GM18861 (cell line): ENCODE data around the gene DNER.
"Not testable (repeated sequence)": the region's sequence is repeated elsewhere in the genome, so short reads cannot be mapped to it uniquely, and the experiment has no call there.

Experiments used
- ATAC-seq: cut with Tn5 transposase; IDR thresholded peaks from one replicate; pipeline ENCODE4 v1.9.1; 2021; ENCODE audit not compliant: unreplicated experiment

DNER gene

GRCh38 chr2:229627728-229628127 is 86.6 kb downstream of the DNER start:
- ATAC-seq, result no peak

GRCh38 chr2:229622495-229623355 is 91.6 kb downstream of the DNER start:
- no peak for ATAC-seq

DNA sequence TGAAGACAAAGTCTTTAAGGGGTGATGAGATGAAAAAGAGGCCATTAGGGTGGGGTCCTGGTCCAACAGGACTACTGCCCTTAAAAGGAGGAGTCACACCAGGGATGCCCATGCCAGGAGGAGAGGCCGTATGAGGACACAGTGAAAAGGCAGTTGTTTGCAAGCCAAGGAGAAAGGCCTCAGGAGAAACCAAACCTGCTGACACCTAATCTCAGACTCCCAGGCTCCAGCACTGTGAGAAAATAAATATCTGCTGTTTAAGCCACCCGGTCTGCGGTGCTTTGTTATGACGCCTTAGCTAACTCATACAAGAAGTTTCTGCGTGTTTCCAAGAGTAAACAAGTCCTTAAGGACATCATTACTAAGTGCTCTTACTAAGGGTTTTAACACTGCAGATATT is 93.6 kb downstream of the DNER start:
- ATAC-seq, result no peak

DNA sequence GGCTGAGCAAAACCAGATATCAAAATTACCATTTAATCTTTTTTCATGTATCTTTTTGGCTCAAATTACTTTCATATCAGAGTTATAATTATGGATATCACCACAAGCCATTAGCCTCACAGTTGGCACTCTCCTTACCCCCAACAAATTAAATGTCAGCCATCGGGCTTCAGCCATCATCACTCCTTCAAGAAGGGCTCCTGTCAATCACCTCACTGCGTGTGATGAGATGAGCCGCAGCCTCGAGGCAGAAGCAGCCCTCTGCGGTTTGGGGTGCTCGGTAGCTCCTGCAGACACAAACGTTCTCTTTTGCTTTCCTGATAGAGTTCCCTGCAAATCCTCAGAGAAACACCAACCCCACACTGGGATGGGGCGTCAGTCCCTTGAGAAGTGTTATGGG is 94.1 kb downstream of the DNER start:
- no peak for ATAC-seq

GRCh38 chr2:229616433-229616832 is 97.9 kb downstream of the DNER start:
- ATAC-seq, result no peak

GRCh38 chr2:229614021-229614420 is 100.3 kb downstream of the DNER start:
- not testable (repeated sequence) for ATAC-seq

- no peak for ATAC-seq
Measured at GRCh38 chr2:229612384-229612971, 101.9 kb downstream of the DNER start.

- ATAC-seq, result no peak
Measured at GRCh38 chr2:229611360-229611759, 103.0 kb downstream of the DNER start.

DNA sequence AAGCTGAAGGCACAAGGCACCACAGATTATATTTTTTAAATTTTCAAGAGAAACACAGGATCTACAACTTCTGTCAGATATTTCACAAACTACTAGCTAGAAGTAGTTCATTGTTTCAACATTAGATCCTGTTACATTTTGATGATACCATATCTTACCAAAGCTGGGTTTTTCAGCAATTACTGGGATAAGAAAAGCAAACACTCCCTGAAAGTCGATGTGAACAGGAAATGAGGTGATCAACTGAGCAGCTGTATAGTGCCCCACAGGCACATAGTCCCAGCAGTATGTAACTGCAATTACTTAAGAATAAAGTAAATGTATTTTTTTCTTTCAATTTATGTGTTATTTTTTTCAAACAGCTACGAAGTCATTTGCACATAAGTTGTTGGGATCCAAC is 103.5 kb downstream of the DNER start:
- no peak for ATAC-seq

- ATAC-seq, result no peak
Measured at GRCh38 chr2:229610333-229610732, 104.0 kb downstream of the DNER start.

DNA sequence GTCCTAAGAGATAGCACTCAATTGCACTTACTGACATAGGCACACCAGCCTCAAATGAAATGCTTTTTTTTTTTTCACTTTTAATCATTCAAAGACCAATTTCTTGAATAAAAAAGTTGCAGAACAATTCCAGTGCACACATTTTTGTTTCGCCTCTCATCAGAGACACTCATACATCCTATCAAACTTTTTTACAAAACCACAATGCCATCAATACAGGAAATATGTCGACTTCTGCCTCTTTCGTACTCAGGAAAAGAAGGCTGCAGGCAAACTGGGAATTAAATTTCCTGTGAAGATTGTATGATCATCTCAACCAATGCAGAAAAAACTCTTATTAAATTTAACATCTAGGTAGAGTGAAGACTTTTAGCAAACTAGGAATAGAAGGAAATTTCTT is 112.4 kb downstream of the DNER start:
- no peak for ATAC-seq

DNA sequence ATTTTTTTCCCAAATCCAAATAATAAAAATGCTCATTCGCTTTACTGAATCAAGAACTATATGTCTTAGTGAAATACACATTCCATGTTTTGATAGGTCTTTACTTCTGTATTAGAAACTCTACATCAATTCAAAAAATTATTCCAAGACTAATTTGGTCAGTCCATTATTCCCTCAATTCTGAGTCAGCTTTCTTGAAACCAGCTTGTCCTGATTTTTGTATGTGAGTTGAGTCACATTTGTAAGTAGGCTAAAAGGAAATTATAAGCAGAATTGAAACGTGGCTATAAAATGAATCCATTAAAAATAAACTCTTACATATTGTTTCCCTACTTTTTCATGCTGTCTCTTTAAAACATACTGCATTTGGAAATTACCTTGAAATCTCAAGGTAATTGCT is 113.0 kb downstream of the DNER start:
- no peak for ATAC-seq

GRCh38 chr2:229598227-229598626 is 116.1 kb downstream of the DNER start:
- no peak for ATAC-seq

- no peak for ATAC-seq
Measured at GRCh38 chr2:229596796-229597195, 117.6 kb downstream of the DNER start.

GRCh38 chr2:229591611-229592010 is 122.7 kb downstream of the DNER start:
- ATAC-seq, result no peak

GRCh38 chr2:229586746-229587705 is 127.3 kb downstream of the DNER start:
- peak; percentile 67 for ATAC-seq

GRCh38 chr2:229586012-229586411 is 128.3 kb downstream of the DNER start:
- no peak for ATAC-seq

DNA sequence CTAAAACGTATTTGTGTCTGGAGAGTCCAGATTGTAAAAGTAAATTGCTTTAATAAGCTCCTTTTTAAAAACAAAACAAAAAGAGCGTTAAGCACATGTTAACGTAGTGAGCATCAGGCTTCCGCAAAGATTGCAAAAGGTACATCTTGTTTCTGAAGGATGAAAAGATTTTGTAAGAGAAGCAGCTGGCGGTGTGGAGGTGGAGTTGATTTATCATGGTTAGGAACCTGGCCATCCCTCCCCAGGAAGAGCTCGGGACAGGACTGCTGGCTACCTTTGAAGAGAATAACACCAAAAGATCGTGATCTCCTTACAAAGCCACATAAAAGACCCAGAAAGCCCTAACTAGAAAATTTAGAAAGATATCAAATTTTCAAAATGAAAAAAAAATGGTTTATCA is 132.2 kb downstream of the DNER start:
- no peak for ATAC-seq

DNA sequence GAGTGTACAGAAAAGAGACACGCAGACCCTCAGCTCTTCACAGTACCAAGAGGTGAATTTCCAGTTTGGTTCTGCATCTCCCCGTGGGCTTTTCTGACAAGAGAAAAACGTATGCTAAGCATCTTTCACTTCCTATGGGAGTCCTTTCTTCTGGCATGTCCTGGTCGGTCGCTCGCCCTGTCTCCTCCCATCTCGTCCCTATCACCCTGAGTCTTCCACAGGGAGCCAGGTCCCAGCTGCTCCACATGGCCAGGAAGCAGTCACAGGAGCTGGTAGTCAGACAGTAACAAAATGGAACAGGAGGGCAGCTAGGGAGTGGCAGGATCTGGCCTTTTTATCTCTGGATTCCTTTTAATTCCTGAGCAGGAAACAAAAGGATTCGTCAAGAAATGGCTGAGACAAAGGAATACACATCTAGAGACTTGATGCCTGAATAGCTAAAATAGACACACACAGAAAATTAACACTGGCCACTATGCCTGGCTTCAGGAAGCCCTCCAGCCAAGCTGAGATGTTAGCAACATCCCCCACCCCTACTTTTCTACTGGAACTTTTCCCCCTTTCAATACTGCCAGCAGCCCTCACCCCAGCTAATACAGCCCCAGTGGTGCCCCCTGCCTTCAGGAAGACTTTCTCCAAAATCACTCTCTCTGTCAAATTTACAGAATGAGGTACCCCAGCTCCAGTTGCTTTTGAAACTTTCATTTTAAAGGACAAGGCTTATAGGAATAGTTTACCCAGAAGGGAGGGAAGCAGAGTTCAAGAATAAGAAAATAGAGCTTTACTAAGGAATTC is 136.1 kb downstream of the DNER start:
- ATAC-seq, result no peak

GRCh38 chr2:229575569-229576315 is 138.6 kb downstream of the DNER start:
- ATAC-seq, result no peak
